C4-2B (cell line): ENCODE results near the gene LRRC26.
"Not testable (repeated sequence)": the region's sequence is repeated elsewhere in the genome, so short reads cannot be mapped to it uniquely, and the experiment has no call there.

Source experiments
- H3K27ac ChIP-seq: fragments of 450-650 bp; 2 replicates; pipeline ENCODE4 v1.5.1; 2017
- CTCF ChIP-seq: fragments of 450-650 bp; conservative IDR thresholded peaks from 2 replicates; pipeline ENCODE4 v1.5.1; 2017; ENCODE audit warnings: mild to moderate bottlenecking
- ZFX ChIP-seq: fragments of 450-650 bp; IDR thresholded peaks from 2 replicates; pipeline ENCODE4 v1.6.1; 2017

Gene LRRC26

GRCh38 chr9:137139468-137140150 is 30.2 kb downstream of the LRRC26 start:
- TF ChIP-seq CTCF (no peak), ZFX (no peak)
- no peak overlapping the region for H3K27ac ChIP-seq

- H3K27ac ChIP-seq = no peak within 1 kb of the TSS
- TF ChIP-seq ZFX (no peak), CTCF (no peak)
Observed at GRCh38 chr9:137138722-137139467, 31.0 kb downstream of the LRRC26 start, which contains the start of gene GRIN1. GRIN1 (plus strand) TSS chr9:137139154; CDS start chr9:137139487, 333 bp downstream.

- H3K27ac ChIP-seq = no peak overlapping the region
- TF ChIP-seq CTCF (no peak), ZFX (no peak)
Observed at GRCh38 chr9:137138058-137138721, 31.7 kb downstream of the LRRC26 start.

- H3K27ac ChIP-seq = no peak overlapping the region
- TF ChIP-seq ZFX = no peak
- no peak for TF ChIP-seq CTCF
Observed at GRCh38 chr9:137136881-137137607, 32.8 kb downstream of the LRRC26 start.

- TF ChIP-seq ZFX = no peak
- no peak for TF ChIP-seq CTCF
Observed at GRCh38 chr9:137136261-137136880, 33.5 kb downstream of the LRRC26 start.

GRCh38 chr9:137135154-137135553 is 34.7 kb downstream of the LRRC26 start:
- H3K27ac ChIP-seq = not testable (repeated sequence)

More at GRCh38 chr9:137136261-137136880, 33.5 kb downstream of the LRRC26 start:
- H3K27ac ChIP-seq = no peak overlapping the region

GRCh38 chr9:137134191-137134590 is 35.7 kb downstream of the LRRC26 start:
- H3K27ac ChIP-seq = no peak overlapping the region
- TF ChIP-seq CTCF (no peak), ZFX (no peak)
